ENCODE measurements around the gene TMEM114.

TMEM114 gene

GRCh38 chr16:8551388-8552332 is 38.7 kb downstream of the TMEM114 start:
- DNase-seq (ENCODE audit: insufficient read length, low spot score) (no peak), FAIRE-seq (no peak)

DNA sequence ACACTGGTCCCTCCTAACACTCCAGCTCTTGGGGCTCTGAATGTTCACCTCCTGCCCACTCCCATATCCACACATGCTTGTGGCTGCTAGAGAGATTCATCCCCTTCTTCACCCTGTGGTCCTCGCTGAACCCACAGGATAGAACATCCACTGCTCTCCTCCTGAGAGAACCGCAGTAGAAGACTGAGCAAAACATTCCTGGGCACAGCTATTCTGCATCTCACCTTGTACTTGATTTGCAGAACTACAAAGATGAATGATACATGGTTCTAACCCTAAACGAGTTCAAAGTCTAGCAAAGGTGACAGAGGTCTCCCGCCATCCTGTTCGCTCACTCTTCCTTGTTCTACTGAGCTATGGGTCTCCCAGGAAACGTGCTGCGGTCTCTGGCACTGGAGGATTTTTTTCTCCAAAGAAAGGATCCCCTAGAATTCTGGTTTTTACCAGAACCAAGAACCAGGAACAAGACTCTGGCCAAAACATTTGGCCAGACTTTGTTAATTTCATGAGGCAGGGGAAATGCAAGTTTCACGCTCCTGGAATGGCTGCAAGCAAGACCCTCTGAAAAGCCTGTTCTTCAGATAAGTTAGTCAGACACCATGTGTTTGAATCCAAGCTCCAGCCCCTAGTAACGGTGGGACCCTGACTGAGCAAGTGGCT is 39.5 kb downstream of the TMEM114 start:
- FAIRE-seq (no peak), DNase-seq (ENCODE audit: insufficient read length, low spot score) (no peak)

DNA sequence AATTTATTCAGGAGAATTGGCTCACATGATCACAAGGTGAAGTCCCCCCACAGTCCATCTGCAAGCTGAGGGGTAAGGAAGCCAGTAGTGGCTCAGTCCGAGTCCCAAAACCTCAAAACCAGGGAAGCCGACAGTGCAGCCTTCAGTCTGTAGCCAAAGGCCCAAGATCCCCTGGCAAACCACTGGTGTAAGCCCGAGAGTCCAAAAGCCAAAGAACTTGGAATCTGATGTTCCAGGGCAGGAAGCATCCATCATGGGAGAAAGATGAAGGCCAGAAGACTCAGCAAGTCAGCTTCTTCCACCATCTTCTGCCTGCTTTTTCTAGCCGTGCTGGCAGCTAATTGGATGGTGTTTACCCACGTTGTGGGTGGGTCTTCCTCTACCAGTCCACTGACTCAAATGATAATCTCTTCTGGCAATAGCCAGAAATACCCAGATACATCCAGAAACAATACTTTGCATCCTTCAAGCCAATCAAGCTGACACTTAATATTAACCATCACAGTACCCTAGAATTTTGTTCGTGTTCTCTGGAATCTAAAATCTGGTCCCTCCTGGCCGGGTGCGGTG is 40.4 kb downstream of the TMEM114 start:
- no peak for FAIRE-seq
- DNase-seq (ENCODE audit: insufficient read length, low spot score) = no peak

DNA sequence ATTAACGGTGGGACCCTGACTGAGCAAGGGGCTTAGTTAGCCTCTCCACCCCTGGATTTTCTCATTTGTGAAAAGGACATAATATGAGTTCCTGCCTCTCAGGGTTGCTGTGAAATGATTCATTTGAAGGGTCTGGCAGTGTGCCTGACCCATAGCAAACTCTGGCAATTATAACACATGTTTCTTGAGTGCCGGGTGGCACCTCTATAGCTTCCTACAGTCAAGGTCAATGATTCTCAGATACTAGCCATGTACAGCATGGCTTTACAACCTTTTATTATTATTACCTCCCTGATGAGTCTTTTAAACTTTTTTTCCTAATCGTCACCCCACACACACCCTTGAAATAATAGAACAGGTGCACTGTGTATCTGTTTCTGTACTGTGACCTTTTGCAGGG is 42.1 kb downstream of the TMEM114 start:
- DNase-seq (ENCODE audit: insufficient read length, low spot score) (no peak), FAIRE-seq (no peak)

GRCh38 chr16:8547762-8548161 is 42.5 kb downstream of the TMEM114 start:
- DNase-seq (ENCODE audit: insufficient read length, low spot score) (no peak), FAIRE-seq (no peak)

DNA sequence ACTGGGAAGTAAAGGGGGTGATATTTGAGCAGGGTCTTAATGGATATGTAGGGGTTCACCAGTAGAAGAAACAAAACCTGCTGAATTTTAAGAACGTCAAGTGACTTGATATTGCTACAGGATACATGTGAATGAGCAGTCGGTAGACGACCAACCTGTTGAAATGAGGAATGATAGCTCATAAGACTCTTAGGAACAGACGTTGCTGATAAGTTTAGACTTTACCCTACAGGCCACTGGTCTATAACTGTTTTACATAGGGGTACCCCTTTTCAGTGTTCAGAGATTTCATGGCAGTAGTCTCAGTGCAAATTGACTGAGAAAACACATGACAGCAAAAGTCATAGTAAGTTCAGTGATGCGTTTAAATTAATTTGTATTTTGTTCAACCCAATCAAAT is 45.9 kb downstream of the TMEM114 start:
- no peak for FAIRE-seq

DNA sequence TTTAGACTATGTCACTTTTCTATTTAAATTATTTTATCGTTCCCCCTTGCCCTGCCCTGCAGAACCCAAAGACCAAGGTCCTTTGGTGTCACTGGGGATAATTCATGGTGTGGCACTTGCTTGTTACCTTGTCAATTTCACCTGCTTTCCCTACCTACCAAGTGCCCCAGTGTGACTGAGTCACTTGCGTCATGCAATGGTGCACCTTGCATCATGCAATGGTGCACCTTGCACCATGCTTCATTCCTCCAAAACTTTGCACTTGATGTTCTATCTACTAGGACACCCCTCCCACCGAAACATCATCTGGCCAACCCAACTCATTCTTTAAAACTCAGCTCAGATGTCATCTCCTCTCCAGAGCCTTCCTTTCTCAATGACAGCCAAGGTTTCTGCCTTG is 47.1 kb downstream of the TMEM114 start:
- FAIRE-seq (no peak), DNase-seq (ENCODE audit: insufficient read length, low spot score) (no peak)

More for the DNA sequence above, 45.9 kb downstream of the TMEM114 start:
- no peak for DNase-seq (ENCODE audit: insufficient read length, low spot score)

DNA sequence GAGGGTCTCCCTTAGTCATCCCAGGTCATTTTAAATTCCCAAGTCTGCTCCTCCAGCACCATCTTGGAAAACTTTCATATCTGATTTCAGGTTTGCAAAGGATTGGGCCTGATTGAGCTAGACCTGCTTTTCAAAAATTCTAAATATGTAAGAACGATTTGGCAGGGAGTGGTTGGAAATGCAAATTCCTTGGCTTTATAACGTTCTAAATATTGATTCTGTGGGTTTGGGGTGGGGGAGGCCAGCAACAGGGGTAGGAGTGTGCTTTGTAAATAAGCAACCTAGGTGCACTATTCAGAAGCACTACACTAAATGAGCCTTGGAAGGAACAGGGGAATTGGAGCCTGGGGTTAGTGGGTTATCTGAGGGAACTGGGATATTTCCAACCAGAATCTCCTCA is 47.9 kb downstream of the TMEM114 start:
- no peak for FAIRE-seq
- no peak for DNase-seq (ENCODE audit: insufficient read length, low spot score)

DNA sequence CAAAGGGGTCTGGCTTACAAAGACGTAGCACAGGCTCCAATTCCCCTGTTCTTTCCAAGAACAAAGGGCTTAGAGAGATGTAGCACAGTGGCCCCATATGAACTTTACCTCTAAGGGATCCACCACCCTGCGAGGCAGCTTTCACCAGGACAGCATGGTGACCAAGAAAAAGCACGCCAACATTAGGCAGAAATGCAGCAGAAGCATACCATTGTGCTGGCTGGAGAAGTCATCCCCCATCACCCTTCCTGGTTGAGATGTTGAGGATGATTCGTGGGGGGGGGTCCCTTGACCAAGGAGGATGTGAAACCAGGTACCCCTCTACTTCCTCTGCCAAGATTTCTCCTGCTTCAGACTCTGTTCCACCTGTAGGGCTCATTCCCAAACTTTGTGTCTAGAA is 48.4 kb downstream of the TMEM114 start:
- no peak for DNase-seq (ENCODE audit: insufficient read length, low spot score)
- FAIRE-seq = no peak

- FAIRE-seq (no peak), DNase-seq (ENCODE audit: insufficient read length, low spot score) (no peak)
Observed at GRCh38 chr16:8537691-8538342, 52.5 kb downstream of the TMEM114 start.

DNA sequence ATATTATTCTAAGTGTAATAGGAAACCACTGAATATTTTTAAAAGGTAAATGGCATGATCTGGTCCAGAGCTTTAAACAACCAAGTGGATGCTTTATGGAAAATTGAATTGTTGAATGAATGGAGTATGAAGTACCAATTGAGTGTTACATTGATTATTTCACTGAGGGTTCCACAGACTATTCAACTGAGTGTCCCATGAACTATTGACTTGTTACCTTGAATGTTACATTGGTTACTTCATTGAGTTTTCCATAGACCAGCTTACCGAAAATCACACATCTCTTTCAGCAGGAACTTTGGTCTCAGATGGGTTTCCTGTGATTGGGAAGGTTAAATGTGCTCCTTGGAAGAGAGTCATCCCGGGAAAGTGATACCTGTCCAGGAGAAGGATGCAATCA is 56.8 kb downstream of the TMEM114 start:
- DNase-seq (ENCODE audit: insufficient read length, low spot score) = no peak
- no peak for FAIRE-seq

DNA sequence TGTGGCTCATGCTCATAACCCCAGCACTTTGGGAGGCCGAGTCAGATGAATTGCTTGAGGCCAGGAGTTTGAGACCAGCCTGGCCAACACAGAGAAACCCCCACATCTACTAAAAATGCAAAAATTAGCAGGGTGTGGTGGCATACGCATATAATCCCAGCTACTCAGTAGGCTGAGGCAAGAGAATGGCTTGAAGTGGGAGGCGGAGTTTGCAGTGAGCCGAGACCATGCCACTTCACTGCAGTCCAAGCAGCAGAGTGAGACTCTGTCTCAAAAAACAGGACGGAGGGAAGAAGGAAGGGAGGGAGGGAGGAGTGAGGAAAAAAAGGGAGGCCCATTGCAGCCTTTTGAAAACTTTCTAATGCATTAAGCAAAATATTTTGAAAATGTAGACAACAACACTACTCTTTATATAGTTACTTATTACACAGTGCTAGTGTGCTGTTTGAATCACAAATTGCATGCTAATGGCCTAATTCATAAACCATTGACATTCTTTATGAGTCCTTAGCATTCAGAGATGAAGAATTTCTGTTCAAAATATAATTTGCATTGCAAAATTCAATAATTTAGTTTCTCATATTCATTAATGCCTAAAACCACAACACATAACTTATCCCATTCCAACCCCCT is 59.4 kb downstream of the TMEM114 start:
- DNase-seq (ENCODE audit: insufficient read length, low spot score) = no peak
- FAIRE-seq = no peak

DNA sequence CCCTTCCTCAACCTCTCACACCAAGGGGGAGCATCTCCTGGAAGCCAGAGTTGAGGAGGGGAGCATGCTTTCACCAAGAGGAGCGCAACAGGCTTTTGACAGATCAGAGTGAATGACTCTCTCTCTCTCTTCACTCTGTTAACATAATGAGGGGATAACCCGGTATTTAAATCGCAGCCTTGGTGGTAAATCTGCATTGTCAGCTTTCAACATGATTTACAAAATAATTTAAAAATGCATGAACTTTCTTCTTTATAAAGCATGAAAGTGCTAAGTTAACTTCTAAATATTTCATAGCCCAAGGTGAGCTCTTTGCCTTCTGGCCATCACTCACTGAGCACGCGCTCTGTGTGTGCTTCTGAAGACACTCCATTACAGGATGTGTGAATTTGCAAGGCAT is 61.8 kb downstream of the TMEM114 start:
- FAIRE-seq (no peak), DNase-seq (ENCODE audit: insufficient read length, low spot score) (no peak)

- no peak for FAIRE-seq
- no peak for DNase-seq (ENCODE audit: insufficient read length, low spot score)
Observed at GRCh38 chr16:8523932-8524331, 66.4 kb downstream of the TMEM114 start.

- DNase-seq (ENCODE audit: insufficient read length, low spot score) = no peak
Observed at GRCh38 chr16:8522757-8523156, 67.6 kb downstream of the TMEM114 start.

GRCh38 chr16:8519643-8520042 is 70.7 kb downstream of the TMEM114 start:
- no peak for FAIRE-seq

More at GRCh38 chr16:8522757-8523156, 67.6 kb downstream of the TMEM114 start:
- FAIRE-seq = no peak

More at GRCh38 chr16:8519643-8520042, 70.7 kb downstream of the TMEM114 start:
- no peak for DNase-seq (ENCODE audit: insufficient read length, low spot score)
